GM12892 (cell line): ENCODE data around the gene COL5A1.

Experiments used
- POLR2A ChIP-seq: IDR thresholded peaks from 2 replicates; pipeline ENCODE4 v1.6.1; 2011; ENCODE audit warnings: low read depth, low read length, control low read depth
- TAF1 ChIP-seq: IDR thresholded peaks from 2 replicates; pipeline ENCODE4 v1.6.1; 2011; ENCODE audit warnings: low read depth, mild to moderate bottlenecking, control low read depth, low read length, borderline replicate concordance

DNA sequence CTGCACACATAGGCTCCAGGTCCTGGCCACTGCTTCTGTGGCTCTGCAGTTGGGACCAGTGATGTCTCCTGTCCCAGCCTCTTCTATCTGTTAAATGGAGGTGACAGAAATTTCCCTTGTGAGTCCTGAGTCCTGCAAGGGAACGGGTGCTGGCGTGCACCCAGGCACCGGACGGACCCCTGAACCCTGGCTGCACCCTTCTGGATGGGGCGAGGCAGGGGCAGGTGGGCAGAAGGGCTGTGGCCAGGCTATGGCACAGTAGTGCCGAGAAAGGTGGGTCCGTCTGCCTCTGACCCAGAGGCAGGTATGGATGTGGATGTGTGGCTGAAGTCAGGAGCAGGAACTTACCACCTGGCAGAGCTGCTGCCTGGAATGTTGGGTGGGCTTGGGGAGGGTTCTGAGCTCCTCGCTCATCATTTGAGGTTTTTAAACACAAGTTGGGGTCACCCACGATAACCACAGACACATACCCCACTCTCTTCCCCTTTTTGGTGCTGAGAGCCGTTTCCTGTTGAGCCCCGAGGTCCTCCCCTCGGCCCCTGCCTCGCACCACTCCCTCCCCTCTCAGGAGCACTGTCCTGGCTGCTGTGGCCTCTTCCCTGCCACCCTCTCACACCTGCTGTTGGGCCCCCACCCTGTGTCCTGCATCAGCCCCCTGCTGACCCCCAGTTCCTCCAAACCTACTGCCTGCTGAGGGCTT is 82.0 kb downstream of the COL5A1 start:
- TF ChIP-seq POLR2A (no peak), TAF1 (no peak)
